GM12873 (cell line): ENCODE results near the gene AHSG.

ENCODE experiments used
- TF ChIP-seq, protein P1 (sequence below): IDR thresholded peaks from 2 replicates; pipeline ENCODE4 v1.5.1; 2012; ENCODE audit warnings: low read depth, mild to moderate bottlenecking, moderate library complexity, low read length, control low read depth; ENCODE audit not compliant: insufficient read depth; ENCODE audit errors: missing control alignments

The AHSG gene

DNA sequence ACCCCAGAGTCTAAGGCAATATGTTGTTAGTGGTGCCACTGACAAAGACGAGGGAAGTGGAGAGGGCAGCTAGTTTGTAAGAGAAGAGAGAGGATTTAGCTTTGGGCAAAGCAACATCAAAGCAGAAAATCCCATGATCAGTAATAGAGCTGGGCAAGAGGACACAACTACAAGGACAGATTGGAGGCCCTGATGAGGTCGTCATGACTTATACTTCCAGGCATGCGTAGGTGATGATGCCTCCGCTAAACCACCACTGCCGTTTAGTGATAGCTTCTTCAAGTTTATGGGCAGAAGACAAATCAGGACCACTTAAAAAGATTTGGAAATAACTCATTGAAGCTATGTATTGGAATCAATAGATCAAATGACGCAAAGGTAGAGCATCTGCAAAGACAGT, 55.6 kb downstream of the AHSG start:
- TF ChIP-seq, protein P1, sequence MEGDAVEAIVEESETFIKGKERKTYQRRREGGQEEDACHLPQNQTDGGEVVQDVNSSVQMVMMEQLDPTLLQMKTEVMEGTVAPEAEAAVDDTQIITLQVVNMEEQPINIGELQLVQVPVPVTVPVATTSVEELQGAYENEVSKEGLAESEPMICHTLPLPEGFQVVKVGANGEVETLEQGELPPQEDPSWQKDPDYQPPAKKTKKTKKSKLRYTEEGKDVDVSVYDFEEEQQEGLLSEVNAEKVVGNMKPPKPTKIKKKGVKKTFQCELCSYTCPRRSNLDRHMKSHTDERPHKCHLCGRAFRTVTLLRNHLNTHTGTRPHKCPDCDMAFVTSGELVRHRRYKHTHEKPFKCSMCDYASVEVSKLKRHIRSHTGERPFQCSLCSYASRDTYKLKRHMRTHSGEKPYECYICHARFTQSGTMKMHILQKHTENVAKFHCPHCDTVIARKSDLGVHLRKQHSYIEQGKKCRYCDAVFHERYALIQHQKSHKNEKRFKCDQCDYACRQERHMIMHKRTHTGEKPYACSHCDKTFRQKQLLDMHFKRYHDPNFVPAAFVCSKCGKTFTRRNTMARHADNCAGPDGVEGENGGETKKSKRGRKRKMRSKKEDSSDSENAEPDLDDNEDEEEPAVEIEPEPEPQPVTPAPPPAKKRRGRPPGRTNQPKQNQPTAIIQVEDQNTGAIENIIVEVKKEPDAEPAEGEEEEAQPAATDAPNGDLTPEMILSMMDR: no peak

DNA sequence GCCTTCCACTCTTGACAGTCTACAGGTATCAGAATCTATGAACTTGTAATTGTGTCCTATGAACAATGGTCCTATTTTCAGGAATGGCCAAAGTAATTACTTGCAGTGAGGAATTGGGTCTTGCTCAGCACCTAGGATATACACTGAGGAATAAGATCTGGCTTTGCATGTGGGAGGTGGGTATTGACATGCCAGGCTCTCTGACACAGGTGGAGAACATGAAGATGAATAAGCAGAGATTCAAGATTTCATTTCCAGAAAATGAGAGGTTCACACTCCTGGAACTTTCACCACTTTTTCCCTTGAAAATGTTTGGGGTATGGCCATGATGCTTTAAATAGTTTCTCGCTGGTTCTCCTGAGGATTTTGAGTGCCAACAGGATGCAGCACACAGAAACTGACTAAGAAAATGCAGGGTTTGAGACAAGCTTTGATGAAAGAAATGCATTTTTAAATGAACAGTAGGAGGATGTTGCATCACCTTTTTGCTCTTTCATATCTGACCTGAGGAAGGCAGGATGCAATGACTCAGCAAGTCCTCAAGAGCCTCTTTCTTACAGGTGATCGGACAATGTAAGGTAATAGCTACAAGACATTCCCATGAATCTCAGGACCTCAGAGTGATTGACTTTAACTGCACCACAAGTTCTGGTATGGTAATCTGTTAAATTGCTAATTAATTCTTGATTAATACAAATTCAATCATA, 56.7 kb downstream of the AHSG start:
- TF ChIP-seq, protein P1: no peak

DNA sequence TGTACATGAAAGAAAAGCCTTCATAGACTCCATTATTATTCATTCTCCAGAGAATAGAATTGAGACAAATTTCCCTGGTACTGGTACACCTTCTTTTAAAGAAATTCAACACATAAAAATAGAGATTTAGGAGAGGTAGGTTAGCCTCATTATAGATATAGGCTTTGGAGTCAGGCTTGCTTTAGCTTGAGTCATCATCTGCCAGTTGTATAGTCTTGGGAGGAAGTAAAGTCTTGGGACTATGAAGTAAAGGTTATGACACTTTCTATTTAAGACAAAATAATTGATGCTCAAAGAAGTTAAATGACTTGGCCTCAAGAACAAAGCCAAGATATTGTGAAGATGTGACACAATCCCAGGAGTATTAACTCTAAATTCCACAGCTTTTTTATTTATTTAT, 57.3 kb downstream of the AHSG start:
- TF ChIP-seq, protein P1: no peak
